Astrocyte (in vitro differentiated cells and primary cell): Measurements from ENCODE around the gene RESF1.

Experiments
- CTCF ChIP-seq: IDR thresholded peaks from 2 replicates; pipeline ENCODE4 v1.5.1; 2011; ENCODE audit warnings: low read depth, mild to moderate bottlenecking, inconsistent platforms, low read length, moderate library complexity; ENCODE audit not compliant: insufficient read depth
- EZH2 ChIP-seq: IDR thresholded peaks from 2 replicates; pipeline ENCODE4 v1.6.1; 2012; ENCODE audit warnings: mild to moderate bottlenecking, low read length, inconsistent platforms; ENCODE audit not compliant: insufficient read depth

DNA sequence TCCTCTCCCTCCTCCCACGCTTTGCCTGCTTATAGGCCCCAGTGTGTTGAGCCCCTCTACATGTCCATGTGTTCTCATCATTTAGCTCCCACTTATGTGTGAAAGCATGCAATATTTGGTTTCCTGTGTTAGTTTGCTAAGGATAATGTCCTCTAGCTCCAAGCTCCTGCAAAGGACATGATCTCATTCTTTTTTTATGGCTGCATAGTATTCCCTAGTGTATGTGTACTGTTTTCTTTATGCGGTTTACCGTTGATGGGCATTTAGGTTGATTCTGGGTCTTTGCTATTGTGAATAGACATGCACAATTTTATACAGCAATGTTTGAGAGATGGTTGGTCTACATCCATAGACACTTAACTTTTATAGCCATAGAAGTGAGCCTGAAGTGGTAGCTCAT lies 5.1 kb downstream of the RESF1 start:
- TF ChIP-seq CTCF (no peak), EZH2 (no peak)
